BE2C (cell line): ENCODE measurements around the gene SYT7.
A peak's percentile ranks its signal among the peaks of the same experiment; 100 is the strongest.

ENCODE experiments used
- DNase-seq: peaks from one replicate; pipeline ENCODE4 v3.0.0-alpha.2; 2020
- H3K27me3 ChIP-seq: fragments of 250-450 bp; sonication (Bioruptor Pico); 2 replicates; pipeline ENCODE4 v1.5.1; 2020; ENCODE audit warnings: mild to moderate bottlenecking
- H3K36me3 ChIP-seq: fragments of 250-450 bp; sonication (Bioruptor Pico); 2 replicates; pipeline ENCODE4 v1.5.1; 2020; ENCODE audit warnings: mild to moderate bottlenecking
- H3K4me1 ChIP-seq: fragments of 250-450 bp; sonication (Bioruptor Pico); 2 replicates; pipeline ENCODE4 v1.5.1; 2020
- H3K4me3 ChIP-seq: 2 replicates; pipeline ENCODE4 v1.5.1; 2011; ENCODE audit warnings: low read depth, low read length
- H3K9me3 ChIP-seq: fragments of 250-450 bp; sonication (Bioruptor Pico); 2 replicates; pipeline ENCODE4 v1.5.1; 2020
- CTCF ChIP-seq: IDR thresholded peaks from 2 replicates; pipeline ENCODE4 v1.5.1; 2012; ENCODE audit warnings: mild to moderate bottlenecking, low read depth, low read length

Gene SYT7

DNA sequence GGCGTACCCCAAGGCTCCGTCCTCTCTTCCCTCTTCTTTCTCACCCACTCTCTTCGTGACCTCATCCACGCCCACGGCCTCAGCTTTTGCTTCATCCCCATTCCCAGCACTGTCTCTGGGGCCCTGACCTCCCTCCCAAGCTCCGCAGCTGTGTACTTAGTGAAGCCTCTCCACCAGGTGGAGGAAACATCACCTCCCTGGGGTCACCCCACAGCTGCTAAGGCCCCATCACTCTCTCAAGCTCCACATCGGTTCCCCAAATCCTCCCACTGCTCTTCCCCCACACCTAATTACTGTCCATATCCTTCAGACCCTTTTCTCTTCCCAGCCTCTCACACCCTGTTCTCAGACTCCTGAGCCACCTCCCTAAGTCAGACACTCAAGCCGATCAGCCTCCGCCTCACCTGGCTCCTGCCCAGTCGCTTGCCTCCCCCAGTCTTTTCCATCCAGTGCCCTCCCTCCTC lies 7.9 kb upstream of the SYT7 start:
- Histone ChIP-seq H3K36me3 (no peaks in the 10 kb centered on the region), H3K27me3 (no peaks in the 10 kb centered on the region), H3K4me1 (peaks cover 5% of the 10 kb centered on the region), H3K4me3 (no peak overlapping the region), H3K9me3 (no peaks in the 10 kb centered on the region)
- DNase-seq = no peak
- no peak for TF ChIP-seq CTCF

DNA sequence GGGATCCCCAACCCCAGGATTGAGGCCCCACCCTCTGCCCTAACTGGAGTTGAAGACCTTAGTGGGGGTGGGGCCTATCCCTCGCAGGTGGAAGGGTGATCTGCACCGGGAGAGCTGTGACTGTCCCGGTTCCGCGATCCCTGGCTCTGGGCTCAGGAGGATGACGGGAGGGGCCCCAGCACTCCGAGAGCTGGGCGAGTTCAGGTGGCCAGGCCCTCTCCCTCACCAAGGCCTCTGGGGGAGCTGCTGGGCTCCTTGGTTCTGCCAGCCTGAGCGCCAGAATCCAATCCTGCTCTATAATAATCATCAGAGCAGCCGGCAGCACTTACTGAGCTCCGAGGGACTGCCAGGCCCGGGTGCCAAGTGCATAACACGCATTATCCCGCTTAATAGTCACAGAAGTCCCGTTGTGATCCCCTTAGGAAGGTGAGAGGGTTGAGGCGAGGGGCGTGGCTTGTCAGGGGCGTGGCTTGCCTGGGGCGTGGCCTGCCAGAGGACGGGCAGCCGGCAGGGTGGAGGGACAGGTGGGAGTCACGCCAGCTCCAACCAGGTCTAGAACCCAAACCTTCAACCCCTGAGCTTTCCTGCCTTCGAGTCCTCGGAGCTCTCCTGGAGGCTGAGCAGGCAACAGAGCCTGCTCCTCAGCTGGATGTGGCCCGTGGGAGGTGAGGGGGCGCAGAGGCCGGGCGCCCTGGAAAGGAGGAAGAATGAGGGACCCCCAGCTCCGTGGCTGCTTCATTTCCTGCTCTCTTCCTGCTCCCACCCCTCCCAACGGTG lies 7.3 kb upstream of the SYT7 start:
- peak overlapping the region; percentile 52 for H3K4me3 ChIP-seq
- H3K4me1 ChIP-seq = peaks cover 5% of the 10 kb centered on the region
- no peaks in the 10 kb centered on the region for H3K36me3 ChIP-seq
- TF ChIP-seq CTCF = peak; percentile 27
- no peaks in the 10 kb centered on the region for H3K9me3 ChIP-seq
- DNase-seq = peak; percentile 48
- H3K27me3 ChIP-seq = no peaks in the 10 kb centered on the region

- Histone ChIP-seq H3K27me3 (no peaks in the 10 kb centered on the region), H3K4me3 (peak overlapping the region; percentile 52), H3K4me1 (peaks cover 5% of the 10 kb centered on the region), H3K36me3 (no peaks in the 10 kb centered on the region), H3K9me3 (no peaks in the 10 kb centered on the region)
- DNase-seq = no peak
- TF ChIP-seq CTCF = no peak
Observed at GRCh38 chr11:61587541-61587941, 6.7 kb upstream of the SYT7 start.

- peaks cover 5% of the 10 kb centered on the region for H3K4me1 ChIP-seq
- no peaks in the 10 kb centered on the region for H3K36me3 ChIP-seq
- no peak overlapping the region for H3K4me3 ChIP-seq
- no peaks in the 10 kb centered on the region for H3K27me3 ChIP-seq
- no peak for TF ChIP-seq CTCF
- no peaks in the 10 kb centered on the region for H3K9me3 ChIP-seq
- no peak for DNase-seq
Observed at GRCh38 chr11:61586792-61587430, 6.0 kb upstream of the SYT7 start.

DNA sequence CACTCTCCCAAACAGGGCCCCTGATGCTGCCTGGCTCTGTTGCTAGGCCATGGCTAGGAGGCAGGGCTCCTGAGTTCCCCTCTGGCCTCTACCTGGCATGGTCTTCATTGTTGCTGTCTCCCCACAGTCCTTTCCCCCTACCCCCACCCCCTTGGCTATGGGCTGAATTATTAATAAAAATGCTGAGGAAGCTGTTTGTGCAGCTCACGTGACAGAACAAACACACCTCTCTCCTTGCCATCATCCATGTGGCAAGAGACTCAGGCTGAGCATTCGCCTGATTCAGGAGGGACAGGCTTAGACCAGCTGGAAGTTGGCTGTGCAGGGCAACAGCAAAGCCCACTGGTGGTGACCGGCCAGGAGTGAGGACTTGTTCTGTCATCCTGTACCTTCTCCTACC lies 4.2 kb upstream of the SYT7 start:
- Histone ChIP-seq H3K9me3 (no peaks in the 10 kb centered on the region), H3K4me3 (no peak overlapping the region), H3K27me3 (no peaks in the 10 kb centered on the region), H3K36me3 (no peaks in the 10 kb centered on the region), H3K4me1 (peaks cover 5% of the 10 kb centered on the region)
- TF ChIP-seq CTCF = no peak
- DNase-seq = no peak

- Histone ChIP-seq H3K36me3 (no peaks in the 10 kb centered on the region), H3K4me3 (no peak overlapping the region), H3K4me1 (peaks cover under 1% of the 10 kb centered on the region), H3K27me3 (no peaks in the 10 kb centered on the region), H3K9me3 (no peaks in the 10 kb centered on the region)
- TF ChIP-seq CTCF = no peak
- no peak for DNase-seq
Observed at GRCh38 chr11:61581931-61582330, 1.1 kb upstream of the SYT7 start.
